Ishikawa (cell line): Measurements from ENCODE around the gene TUT1.

Experiments used
- CEBPB ChIP-seq: IDR thresholded peaks from 2 replicates; pipeline ENCODE4 v1.6.1; 2012
- CREB1 ChIP-seq: IDR thresholded peaks from 2 replicates; pipeline ENCODE4 v1.6.1; 2012; ENCODE audit warnings: low read depth
- EGR1 ChIP-seq: IDR thresholded peaks from 2 replicates; pipeline ENCODE4 v1.6.1; 2012
- EP300 ChIP-seq: IDR thresholded peaks from 2 replicates; pipeline ENCODE4 v1.6.1; 2012; ENCODE audit warnings: borderline replicate concordance
- REST ChIP-seq: IDR thresholded peaks from 2 replicates; pipeline ENCODE4 v1.6.1; 2012; ENCODE audit warnings: low read depth, mild to moderate bottlenecking
- TAF1 ChIP-seq: IDR thresholded peaks from 2 replicates; pipeline ENCODE4 v1.6.1; 2012; ENCODE audit warnings: low read depth, mild to moderate bottlenecking
- TEAD4 ChIP-seq: IDR thresholded peaks from 2 replicates; pipeline ENCODE4 v1.6.1; 2012
- YY1 ChIP-seq: IDR thresholded peaks from 2 replicates; pipeline ENCODE4 v1.6.1; 2012; ENCODE audit warnings: low read depth

- TF ChIP-seq TEAD4, result no peak
- no peak for TF ChIP-seq YY1
- no peak for TF ChIP-seq CEBPB
- no peak; the same call in 1 of the 2 replicates for TF ChIP-seq EP300
- TF ChIP-seq REST, result no peak
- no peak for TF ChIP-seq CREB1
- no peak for TF ChIP-seq TAF1
- TF ChIP-seq EGR1, result no peak; the same call in 1 of the 2 replicates
Measured at GRCh38 chr11:62539238-62539925, 51.9 kb downstream of the TUT1 start.
